ENCODE results near the gene KBTBD7. TPM values are rescaled to one million over a fixed set of nuclear protein-coding genes. Genes with fewer than 3 reads are reported as not detected.

KBTBD7 gene
- total and polyA plus RNA-seq, 2 donors (not counting 1 experiment from before 2014, with no cell fraction given) = 0.73 to 9.2 TPM

Other genes with a start within 250 kb of the KBTBD7 start
- gene ELF1, start 175.3 kb downstream of the KBTBD7 start, total RNA-seq = 185 and 186 TPM in 2 replicates
- 62.0 and 105 TPM in 2 replicates for gene ELF1, start 175.3 kb downstream of the KBTBD7 start, polyA plus RNA-seq
- 10.4 and 10.6 TPM in 2 replicates for gene WBP4, start 133.1 kb downstream of the KBTBD7 start, total RNA-seq
- 1.8 and 3.7 TPM in 2 replicates for gene WBP4, start 133.1 kb downstream of the KBTBD7 start, polyA plus RNA-seq
- gene KBTBD6, start 61.8 kb downstream of the KBTBD7 start, total RNA-seq = 8.5 and 8.8 TPM in 2 replicates
- gene KBTBD6, start 61.8 kb downstream of the KBTBD7 start, polyA plus RNA-seq = 0.63 and 1.1 TPM in 2 replicates
- 29.8 and 36.0 TPM in 2 replicates for gene MTRF1, start 69.0 kb upstream of the KBTBD7 start, total RNA-seq
- gene MTRF1, start 69.0 kb upstream of the KBTBD7 start, polyA plus RNA-seq = 24.4 and 35.1 TPM in 2 replicates
- gene NAA16, start 116.7 kb upstream of the KBTBD7 start, total RNA-seq = 32.5 and 33.5 TPM in 2 replicates
- gene NAA16, start 116.7 kb upstream of the KBTBD7 start, polyA plus RNA-seq = 14.3 and 28.1 TPM in 2 replicates

Data from B cell (primary cell).